K562 (cell line): ENCODE data around the gene KAZN.

Experiments used
- CTCF ChIP-seq, 3 experiments: IDR thresholded peaks in 2 of 3; conservative IDR thresholded peaks in 1 of 3; 2 replicates each; pipeline ENCODE4 v1.5.1; 2011 to 2012; ENCODE audit warnings: low read length in 3 of 3, mild to moderate bottlenecking in 3 of 3, control low read depth in 2 of 3, improper control_type of control experiment in 1 of 3, inconsistent platforms in 1 of 3, low read depth in 1 of 3, mixed read lengths in 1 of 3, moderate library complexity in 1 of 3; ENCODE audit not compliant: insufficient read depth in 2 of 3
- FOXJ3 ChIP-seq: sonication (generic); formaldehyde crosslinking; IDR thresholded peaks from 2 replicates; pipeline ENCODE4 v1.4.0; 2020; ENCODE audit warnings: mild to moderate bottlenecking, missing genetic modification reagents
- GABPA ChIP-seq: fragments of 200-800 bp; sonication (Bioruptor generic); conservative IDR thresholded peaks from 2 replicates; pipeline ENCODE4 v1.6.1; 2016; ENCODE audit warnings: low read depth, missing genetic modification characterization, missing compliant biosample characterization
- HDAC2 ChIP-seq: fragments of 450-650 bp; IDR thresholded peaks from 2 replicates; pipeline ENCODE4 v1.6.1; 2016; ENCODE audit warnings: mild to moderate bottlenecking
- POLR2A ChIP-seq: fragments of 450-650 bp; conservative IDR thresholded peaks from 2 replicates; pipeline ENCODE4 v1.6.1; 2016
- POLR2AphosphoS2 ChIP-seq: IDR thresholded peaks from 2 replicates; pipeline ENCODE4 v1.6.1; 2012; ENCODE audit warnings: low read length, improper control_type of control experiment
- POLR2H ChIP-seq: IDR thresholded peaks from 2 replicates; pipeline ENCODE4 v1.6.1; 2016; ENCODE audit warnings: missing genetic modification characterization, low read depth, mild to moderate bottlenecking, control low read depth, missing compliant biosample characterization, moderate library complexity
- SREBF2 ChIP-seq: sonication (generic); formaldehyde crosslinking; IDR thresholded peaks from 2 replicates; pipeline ENCODE4 v1.4.0; 2020; ENCODE audit warnings: mild to moderate bottlenecking, missing genetic modification reagents
- TAF15 ChIP-seq: fragments of 200-400 bp; formaldehyde crosslinking; IDR thresholded peaks from 2 replicates; pipeline ENCODE4 v1.6.1; 2017; ENCODE audit warnings: mild to moderate bottlenecking, low read depth, low read length, moderate library complexity
- ZBTB49 ChIP-seq: sonication (generic); formaldehyde crosslinking; IDR thresholded peaks from 2 replicates; pipeline ENCODE4 v1.8.0; 2022; ENCODE audit warnings: missing genetic modification reagents, mild to moderate bottlenecking, borderline replicate concordance
- ZFP36 ChIP-seq: fragments of 150-350 bp; IDR thresholded peaks from 2 replicates; pipeline ENCODE4 v1.6.1; 2018; ENCODE audit warnings: low read length, low read depth; ENCODE audit not compliant: partially characterized antibody
- ZNF354B ChIP-seq: fragments of 250-450 bp; sonication (Bioruptor Pico); IDR thresholded peaks from 2 replicates; pipeline ENCODE4 v1.4.0; 2020
- ZNF695 ChIP-seq: fragments of 450-650 bp; formaldehyde crosslinking; IDR thresholded peaks from 2 replicates; pipeline ENCODE4 v1.4.0; 2020; ENCODE audit warnings: mild to moderate bottlenecking, moderate library complexity

- TF ChIP-seq SREBF2 (CRISPR knock-in tag) (no peak), ZFP36 (no peak), POLR2H (tag) (no peak), HDAC2 (no peak), ZBTB49 (CRISPR knock-in tag) (no peak), FOXJ3 (no peak), CTCF (IDR thresholded peaks at IDR 0.05 in 2 of 3, conservative IDR thresholded peaks at IDR 0.05 in 1 of 3; ENCODE audit: insufficient read depth in 2 of 3, low read depth in 1 of 3, low read length in 3 of 3) (no peak), ZNF695 (CRISPR knock-in tag) (no peak), ZNF354B (CRISPR knock-in tag) (no peak), POLR2A (no peak), POLR2AphosphoS2 (no peak), GABPA (tag) (no peak), TAF15 (no peak)
Observed at GRCh38 chr1:15029036-15029435, 430.6 kb downstream of the KAZN start.
